Loucy (cell line): Measurements from ENCODE around the gene CORO2A.

Experiments
- EZH2phosphoT487 ChIP-seq: fragments of 200-600 bp; IDR thresholded peaks from 2 replicates; pipeline ENCODE4 v1.6.1; 2018; ENCODE audit warnings: antibody characterized with exemption, mild to moderate bottlenecking, moderate library complexity, borderline replicate concordance
- TF ChIP-seq, protein P1 (sequence below): fragments of 200-600 bp; sonication (generic); conservative IDR thresholded peaks from 2 replicates; pipeline ENCODE4 v1.5.1; 2014; ENCODE audit warnings: mild to moderate bottlenecking, antibody characterized with exemption, low read length

DNA sequence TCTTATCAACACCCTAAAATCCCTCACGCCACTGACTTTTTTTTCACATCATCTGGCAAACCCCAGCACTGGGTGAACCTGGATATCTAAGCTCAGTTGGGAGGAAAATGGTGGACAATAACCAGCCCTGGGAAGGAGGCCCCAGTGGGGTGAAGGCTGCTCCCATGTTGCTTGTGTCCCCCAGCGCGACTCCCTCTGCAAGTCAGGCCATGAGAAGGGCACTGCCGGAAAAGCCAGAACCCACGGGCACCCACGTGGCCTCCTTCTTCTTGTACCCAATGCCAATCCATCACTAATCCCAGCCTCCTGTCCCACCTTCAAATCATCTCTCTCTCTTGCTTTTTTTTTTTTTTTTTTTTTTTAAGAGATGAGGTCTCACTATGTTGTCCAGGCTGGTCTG is 11.4 kb downstream of the CORO2A start:
- TF ChIP-seq, protein P1, sequence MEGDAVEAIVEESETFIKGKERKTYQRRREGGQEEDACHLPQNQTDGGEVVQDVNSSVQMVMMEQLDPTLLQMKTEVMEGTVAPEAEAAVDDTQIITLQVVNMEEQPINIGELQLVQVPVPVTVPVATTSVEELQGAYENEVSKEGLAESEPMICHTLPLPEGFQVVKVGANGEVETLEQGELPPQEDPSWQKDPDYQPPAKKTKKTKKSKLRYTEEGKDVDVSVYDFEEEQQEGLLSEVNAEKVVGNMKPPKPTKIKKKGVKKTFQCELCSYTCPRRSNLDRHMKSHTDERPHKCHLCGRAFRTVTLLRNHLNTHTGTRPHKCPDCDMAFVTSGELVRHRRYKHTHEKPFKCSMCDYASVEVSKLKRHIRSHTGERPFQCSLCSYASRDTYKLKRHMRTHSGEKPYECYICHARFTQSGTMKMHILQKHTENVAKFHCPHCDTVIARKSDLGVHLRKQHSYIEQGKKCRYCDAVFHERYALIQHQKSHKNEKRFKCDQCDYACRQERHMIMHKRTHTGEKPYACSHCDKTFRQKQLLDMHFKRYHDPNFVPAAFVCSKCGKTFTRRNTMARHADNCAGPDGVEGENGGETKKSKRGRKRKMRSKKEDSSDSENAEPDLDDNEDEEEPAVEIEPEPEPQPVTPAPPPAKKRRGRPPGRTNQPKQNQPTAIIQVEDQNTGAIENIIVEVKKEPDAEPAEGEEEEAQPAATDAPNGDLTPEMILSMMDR = no peak
- no peak for TF ChIP-seq EZH2phosphoT487
